Brain pericyte (primary cell): ENCODE results near the gene COL13A1.

Experiments used
- DNase-seq: peaks from one replicate; pipeline ENCODE4 v3.0.0-alpha.2; 2012; ENCODE audit warnings: low read depth, low spot score

COL13A1 gene

DNA sequence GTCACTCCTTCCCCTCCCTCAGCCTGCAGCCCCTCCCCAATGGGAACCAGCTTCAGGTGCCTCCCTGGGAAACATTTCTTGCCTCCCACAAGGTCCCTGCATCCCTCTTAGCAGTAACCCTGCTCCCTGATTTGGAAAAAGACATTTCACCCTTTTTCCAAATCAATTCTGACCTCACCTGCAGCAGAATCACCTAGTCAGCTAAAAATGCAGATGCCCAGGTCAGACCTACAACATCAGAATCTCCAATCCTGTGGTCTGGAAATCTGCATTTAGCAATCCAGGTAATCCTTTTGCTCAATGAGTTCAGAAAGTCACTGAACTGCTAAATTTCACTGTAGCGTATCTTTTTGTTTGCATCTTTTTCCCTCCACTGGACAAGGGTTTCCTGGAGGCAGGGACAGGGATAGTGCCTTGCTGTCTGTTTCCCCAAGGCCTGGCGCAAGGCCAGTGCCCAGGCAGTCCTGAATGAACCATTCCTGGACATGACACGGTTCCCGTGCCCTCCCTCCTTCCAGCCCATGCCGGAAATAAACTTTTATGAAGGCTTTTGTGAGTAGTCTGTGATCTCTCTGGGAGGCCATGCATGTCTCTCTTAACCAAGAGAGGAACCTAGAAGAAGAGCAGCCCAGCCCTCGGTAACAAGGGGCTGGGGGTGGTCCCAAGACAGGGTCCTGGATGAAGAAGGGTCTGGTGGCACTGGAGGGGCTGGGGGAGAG, 44.0 kb downstream of the COL13A1 start:
- no peak for DNase-seq

DNA sequence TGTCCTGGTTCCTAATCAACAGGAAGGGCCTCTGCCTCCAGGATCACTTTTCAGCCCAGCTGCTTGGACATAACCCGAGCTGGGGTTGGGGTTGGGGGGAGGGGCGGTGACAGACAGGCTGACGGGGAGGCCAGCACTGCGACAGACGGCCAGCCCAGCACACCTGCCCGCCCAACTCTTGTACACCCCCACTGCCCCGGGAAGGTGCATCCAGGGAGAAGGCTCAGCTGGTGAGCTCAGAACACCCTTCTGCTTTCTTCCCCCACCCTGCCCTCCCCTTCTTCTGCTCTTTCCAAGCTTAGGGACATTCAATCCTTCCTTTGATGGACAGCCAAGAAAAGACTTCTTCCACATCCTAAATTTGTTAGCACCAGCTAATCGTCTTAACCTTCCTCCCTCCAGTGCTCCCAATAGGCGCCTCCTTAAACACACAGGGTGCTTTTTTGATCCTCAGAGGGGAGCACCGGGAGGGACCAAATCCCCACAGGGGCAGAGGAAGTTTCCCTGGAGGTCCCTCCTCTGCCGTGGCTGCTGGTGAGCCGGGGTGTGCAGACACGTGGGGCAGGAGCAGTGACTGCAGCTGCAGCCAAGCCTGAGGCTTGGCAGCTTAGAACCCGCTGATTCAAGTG, 44.7 kb downstream of the COL13A1 start:
- DNase-seq, result no peak

DNA sequence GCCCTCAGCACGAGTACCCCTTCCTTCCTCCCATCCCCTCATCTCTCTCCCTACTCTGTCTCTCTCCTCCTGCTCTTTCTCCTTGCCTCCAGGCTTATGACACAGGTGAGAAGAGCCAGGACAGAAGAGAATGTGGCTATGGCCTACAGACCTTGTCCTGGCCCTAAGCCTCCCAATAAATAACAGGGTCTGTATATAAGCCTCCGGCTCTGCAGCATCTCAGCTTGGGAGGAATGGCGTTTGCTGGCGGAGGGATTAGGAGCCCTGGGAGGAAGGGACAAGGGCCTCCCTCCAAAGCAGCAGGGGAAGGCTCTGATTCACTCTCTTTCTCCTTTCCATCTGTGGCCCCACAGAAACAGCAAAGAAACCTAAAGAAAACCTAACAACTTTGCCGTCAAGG, 45.8 kb downstream of the COL13A1 start:
- no peak for DNase-seq

DNA sequence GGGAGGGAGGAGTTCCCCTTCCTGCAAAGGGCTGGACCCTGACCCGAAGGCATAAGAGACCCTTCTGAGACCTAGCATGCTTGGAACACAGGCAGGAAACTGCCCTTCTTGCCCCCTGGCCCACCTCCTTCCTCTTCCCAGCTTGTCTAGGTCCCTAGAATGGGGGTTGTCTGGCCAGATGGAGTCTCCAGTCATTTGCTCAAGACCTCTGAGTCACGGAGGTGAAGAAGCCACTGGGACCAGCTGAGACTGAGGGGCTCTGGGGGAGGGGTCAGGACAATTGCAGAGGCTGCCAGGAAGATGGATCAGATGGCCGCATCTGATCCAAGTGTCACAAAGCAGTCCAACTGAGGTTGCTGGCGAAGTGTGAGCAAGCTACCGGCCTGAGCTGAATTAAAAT, 46.2 kb downstream of the COL13A1 start:
- DNase-seq, result no peak

DNA sequence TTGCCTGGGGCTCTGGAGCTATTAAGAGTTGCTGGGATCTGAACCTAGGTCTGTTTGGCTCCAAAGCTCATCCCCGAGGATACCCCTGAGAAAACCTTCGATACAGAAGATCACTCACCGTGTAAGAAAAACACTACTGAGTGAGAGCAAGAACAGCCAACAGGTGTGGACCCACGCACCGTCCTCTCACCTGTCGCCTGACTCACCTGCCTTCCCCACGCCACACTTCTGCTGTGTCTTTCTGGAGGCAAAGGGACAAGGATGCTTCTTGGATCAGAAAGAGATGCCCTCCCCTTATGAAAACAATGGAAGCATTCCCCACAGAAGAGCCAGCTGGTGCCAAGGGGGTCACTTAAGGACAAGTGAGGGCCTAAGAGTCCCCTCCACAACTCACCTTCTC, 46.7 kb downstream of the COL13A1 start:
- DNase-seq, result no peak

DNA sequence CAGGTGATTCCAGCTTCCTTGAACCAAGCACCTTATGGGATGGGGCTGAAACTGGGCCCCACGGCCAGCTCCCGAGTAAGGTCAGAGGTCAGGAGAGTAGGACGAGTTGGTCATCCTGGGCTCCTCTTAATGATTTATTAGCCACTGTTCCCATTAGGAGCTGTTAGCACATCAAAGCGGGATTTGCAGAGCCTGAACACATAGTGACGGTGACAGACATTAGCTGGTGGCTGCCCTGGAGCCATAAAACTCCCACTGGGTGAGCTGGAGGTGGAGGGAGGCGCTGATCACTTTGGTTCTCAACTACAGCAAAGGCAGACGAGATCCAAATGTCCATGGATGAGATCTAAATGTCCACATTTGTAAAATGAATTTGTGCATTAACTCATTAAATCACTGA, 48.1 kb downstream of the COL13A1 start:
- no peak for DNase-seq

DNA sequence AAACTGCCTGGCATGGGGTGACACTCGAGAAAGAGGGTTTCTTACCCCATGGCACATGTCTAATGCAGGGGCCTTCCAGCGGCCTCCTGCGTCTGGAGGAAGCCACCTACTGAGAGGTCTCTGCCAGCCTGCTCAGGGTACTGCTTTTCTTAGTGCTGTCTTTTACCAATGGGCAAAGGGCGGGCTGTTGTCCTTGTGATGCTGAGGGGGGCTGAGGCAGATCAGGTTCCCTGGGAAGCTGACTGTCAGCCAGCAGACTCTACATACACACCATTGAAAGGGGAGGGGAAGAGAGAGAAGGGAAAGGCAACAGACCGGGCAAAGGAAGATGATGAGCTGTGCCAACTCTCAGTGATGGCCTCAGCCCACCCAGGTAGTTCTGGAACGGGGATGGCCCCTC, 48.7 kb downstream of the COL13A1 start:
- no peak for DNase-seq

DNA sequence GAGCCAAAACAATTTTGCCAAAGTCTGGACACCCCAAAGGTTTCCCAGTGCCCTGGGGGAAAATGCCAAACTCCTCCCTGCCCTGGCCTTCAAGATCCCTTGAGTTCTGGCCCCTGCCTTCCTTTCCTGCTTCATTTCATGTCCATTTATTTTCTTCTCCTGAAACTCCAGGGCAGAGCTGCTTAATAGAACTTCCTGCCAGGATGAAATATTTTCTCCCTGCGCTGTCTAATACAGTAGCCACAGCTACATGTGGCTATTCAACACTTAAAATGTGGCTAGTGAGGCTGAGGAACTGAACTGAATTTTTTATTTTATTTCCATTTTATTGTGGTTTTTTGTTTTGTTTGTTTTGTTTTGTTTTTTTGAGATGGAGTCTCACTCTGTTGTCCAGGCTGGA, 49.6 kb downstream of the COL13A1 start:
- no peak for DNase-seq

DNA sequence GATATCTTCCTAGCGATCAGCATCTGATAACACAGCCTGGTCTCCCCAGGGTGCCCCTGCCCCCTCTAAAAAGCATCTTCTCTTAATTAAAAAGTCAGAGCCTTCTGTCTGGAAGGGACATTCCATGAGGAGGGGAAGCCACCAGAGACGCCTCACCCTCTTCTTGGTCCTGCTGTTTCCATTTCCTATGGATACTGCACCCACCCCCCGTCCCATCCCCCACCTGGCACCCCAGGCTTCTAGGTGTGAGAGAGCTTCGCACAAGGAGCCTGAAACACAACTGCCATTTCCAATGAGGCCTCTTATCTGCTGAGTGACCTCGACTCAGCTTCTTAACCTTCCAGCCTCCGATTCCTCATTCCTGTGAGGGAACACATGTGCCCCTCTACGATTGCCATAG, 51.4 kb downstream of the COL13A1 start:
- no peak for DNase-seq

DNA sequence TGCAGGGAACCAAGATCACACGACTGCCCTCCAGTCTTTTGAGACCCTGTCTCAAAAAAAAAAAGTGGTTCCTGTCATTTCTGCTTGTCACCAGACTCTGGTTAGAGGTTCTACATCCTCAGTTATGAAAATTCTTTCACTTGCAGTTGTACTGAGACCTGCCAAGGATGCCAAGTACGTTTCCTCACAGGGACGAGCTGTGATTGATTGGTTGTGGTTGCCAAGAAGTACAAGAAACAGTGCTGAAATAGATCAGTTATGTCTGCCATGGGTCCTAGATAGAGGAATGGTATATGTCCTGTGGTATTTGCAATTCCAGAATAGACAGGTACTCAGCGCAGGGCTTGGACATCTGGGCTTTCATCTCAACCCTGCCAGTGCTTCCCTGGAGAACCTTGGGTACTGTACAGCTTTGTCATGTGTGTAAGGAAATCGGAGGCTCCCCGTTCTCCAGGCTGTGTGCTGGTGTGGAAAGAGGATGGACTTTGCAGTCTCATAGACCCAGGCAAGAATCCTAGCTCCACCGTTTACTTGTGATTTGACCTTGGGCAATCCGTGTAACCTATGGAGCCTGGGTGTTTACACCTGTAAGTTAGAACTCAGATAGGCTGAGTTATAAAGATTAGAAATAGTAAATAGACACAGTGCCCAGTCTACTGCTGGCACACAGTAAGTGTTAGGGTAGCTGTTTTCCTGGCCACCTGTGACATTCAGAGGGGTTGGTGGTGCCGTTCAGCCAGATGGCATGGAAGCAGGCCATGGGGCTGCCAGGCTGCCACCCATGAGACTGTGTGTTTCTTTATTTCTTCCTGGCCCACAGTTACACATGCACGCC, 53.0 kb downstream of the COL13A1 start:
- DNase-seq, result no peak

DNA sequence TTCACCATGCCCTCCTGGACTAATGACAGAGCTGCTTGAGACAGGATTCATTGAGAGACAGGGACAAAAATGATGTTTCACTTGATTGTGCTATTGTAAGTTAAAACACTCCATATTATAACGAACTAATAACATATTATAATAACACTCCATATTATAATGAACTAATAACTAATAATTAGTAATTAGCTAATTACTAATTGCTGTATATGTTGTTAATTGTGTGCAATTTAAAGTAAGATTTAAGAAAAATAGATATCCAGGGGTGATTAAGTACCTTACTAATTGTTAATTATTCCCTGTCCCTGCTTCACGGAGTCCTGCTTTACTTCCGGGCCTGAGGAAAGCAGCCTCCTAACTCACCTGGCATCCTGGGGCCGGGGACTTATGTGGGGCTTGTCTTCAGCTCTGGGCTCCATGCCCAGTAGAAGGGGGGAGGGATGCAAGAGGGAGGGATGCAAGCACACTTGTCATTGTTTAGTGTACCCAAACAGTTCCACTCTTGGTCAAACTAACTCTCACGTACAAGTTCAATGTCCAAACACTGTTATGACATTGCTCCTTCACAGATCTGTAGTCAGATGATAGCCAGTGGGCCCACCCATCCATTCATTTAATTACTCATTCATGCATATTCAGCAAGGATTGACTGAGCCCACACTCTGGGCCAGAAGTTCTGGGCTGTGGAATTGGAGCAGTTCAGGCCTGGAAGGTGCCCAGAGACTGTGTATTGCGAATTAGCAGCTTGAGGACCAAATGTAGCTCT, 53.8 kb downstream of the COL13A1 start:
- no peak for DNase-seq

DNA sequence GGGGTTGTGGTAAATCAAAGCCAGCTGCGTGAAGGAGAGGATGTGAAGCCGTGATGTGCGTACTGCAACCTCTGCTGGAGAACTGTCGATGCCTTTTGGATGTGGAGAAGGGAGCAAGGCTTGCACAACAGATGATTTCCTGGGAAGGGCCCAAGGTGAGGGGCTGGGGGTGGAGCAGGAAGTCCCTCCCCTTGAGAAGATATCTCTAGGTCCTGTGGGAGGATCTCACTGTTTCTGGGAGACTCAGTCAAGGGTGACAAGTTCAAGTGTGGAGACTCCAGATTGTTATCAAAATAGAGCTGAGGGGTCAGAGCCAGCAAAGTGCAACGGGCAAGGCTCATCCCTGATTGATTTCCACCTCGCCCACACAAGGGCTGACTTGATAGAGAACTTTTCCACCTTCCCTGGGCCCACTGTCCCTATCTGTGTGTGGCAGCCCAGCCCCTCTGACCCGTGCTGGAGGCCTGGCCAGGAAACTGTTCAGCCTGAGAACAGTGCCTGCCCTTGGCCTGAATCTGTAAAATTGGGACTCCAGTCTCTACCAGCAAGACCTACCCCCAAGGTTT, 55.0 kb downstream of the COL13A1 start:
- DNase-seq, result no peak

DNA sequence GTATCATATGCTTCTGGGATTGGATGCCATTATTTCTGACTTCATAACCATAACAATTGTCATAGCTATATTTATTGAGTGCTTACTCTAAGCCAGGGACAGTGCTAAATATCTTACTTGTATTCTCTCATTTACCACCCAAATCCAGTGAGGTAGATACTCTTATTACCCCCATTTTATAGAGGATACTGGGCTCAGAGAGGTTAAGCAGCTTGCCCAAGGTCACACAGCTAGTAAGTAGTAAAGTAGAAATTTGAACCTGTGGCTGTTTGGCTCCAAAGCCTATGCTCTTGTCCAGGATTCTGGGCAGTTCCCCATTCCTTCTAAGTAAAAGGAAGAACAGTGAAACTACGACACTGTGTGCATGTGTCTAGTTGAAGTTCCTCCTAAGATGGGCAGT, 56.5 kb downstream of the COL13A1 start:
- DNase-seq, result no peak

DNA sequence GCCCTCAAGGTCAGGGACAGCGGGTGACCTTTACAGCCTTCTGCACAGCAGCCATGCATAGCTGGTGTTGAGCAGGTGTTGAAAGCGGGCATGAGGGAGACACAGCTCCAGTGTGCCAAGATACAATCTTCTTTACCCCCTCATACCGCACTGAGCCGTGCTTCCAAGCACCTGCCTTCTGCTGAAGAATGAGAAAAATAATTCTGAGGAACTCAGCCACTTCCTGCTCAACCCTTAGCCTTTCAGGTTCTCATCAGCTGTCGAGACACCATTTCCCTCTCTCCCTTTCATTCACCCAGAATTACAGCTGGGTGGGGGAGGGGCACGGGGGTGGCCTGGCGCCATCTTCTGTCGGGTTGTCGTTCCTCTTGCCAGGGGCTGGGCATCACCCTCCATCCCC, 58.6 kb downstream of the COL13A1 start:
- DNase-seq, result no peak

DNA sequence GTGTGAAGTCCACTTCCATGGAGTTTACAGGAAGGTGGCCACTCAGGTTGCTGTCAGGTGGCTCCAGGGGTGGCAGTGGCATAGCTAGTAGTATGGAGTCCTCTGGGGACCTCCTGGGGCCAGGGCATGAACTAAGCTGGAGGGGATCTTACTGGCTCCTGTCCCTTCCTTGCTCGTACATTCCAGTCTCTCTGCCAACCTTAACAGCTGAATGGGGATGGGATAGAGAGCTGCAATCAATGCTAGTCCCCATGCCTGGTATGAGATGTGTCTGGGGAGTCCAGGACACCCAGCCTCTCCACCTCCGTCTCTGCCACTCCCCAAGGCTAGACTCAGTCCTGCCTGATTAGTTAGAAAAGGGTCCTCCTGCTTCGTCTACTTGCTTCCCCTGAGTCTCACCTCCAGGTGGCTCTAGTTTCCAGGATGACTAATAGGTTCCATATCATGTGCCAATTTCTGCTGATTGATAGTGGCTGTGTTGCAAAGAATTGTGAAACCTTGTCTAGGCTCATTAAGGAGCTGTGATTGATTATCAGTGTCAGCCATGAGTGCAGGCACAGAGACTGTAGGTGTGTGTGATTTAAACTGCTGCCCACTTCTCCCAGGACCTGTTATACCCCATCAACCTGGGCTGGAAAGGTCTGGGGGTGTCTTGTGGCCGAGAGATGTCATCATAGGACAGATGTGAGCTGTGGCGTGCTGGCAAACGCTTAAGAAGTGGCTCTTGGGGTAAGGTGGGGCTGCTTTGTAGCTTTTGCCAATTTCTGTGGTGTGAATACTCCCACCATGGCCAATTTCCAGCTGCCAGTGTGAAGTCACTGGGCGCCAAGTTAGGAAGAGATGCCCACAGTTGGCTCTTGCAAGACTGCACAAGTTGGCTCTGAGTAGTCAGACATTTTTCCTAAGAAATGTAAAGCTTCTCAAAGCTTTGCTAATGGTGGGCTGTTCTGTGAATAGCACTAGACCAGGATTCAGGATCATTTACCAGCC, 59.8 kb downstream of the COL13A1 start:
- no peak for DNase-seq

DNA sequence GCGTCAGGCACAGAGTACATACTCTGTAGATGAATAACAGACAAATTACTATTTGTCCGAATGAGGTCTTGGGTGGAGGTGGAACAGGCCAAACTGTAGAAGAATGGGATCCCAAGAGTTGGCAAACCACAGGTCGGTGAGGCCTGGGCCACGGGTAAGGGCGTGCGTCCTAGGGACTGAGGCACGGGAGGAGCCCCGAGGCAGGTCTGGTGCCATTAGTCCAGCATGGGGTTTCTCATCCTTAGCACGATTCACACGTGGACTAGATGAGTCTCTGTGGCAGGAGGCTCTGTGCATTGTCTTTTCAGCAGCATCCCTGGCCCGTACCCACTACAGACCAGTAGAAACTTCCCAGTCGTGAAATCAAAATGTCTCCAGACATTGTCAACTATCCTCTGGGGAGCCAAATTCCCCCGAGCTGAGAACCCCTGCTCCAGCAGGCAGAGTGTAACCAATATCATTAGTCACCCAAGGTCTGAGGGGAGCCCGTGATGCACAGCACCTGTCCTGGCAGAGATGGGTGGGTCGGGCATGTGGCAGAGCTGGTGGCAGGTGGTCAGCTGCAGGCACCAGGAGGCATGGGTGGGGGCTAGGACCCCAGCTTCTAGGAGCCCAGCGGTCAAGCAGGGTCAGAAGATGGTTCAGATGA, 61.3 kb downstream of the COL13A1 start:
- DNase-seq, result no peak

DNA sequence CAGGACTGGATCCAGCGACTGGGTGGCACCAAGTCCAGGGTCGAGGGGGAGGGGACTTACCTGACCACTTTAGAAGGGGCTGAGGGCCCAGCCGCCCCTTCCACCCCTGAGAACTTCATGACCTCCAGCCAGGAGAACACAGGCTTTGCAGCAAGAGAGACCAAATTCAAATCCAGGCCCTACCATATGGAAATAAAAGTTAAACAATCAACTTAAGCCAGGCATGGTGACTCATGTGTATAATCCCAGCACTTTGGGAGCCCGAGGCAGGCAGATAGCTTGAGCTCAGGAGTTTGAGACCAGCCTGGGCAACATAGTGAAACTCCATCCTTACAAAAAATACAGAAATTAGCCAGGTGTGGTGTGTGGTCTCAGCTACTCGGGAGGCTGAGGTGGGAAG, 61.9 kb downstream of the COL13A1 start:
- no peak for DNase-seq

DNA sequence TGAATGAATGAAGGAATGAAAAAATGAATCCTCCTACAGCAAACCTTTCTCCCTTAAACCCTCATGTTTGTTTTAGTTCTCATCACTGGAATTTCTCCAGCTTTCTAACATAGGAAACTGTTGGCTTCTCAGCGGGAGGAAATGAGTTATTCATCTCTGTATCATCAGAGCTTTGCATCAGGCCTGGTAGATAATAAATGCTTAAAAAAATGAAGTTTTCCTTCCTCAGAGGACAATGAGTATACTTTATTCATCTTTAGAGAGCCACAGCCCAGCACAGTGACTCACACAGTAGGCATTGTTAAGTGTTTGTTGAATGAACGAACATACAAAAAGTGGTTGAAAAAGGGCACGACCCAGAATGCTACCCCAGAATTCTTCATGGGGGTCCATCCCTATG, 62.6 kb downstream of the COL13A1 start:
- peak; percentile 71 for DNase-seq

DNA sequence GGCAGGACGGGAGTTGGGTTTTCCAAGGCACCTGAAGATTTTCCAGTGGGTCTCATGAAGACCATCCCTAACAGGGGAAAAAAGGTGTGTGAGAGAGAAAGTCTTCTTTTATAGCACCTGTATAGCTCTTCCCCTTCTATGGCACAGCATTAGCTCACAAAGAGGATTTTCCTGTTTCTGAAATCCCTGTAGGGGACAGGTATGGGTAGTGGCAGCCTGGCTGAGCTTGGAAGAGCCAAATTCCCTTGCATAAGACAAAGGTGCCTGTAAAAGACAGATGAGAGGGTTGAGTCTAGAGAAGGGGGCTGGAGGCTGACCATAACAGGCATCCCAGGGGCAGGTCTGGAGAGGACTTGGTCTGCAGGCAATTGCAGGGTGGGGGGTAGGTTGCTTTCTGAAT, 63.7 kb downstream of the COL13A1 start:
- no peak for DNase-seq

DNA sequence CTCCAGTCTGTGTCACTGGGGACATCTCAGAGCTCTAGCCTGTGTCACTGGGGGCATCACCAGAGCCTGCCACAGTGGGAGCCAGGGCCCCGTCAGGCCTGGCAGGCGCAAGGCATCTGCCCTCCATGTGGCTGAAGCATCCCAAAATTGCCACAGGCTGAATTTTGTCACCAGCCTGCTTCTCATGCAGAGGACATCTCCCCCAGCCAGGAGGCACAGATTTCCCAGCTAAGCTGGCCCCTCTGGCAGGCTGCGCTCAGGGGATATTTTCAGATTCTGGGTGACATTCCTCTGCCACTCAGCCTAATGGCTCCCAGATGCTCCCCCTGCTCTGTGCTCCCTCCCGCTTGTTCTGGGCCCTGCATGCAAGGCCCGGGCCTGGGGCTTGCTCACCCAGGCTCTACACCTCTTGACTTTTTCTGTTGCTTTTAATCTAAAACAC, 64.6 kb downstream of the COL13A1 start:
- DNase-seq, result no peak
